Measurements from ENCODE around the gene TRIO.

TRIO gene

DNA sequence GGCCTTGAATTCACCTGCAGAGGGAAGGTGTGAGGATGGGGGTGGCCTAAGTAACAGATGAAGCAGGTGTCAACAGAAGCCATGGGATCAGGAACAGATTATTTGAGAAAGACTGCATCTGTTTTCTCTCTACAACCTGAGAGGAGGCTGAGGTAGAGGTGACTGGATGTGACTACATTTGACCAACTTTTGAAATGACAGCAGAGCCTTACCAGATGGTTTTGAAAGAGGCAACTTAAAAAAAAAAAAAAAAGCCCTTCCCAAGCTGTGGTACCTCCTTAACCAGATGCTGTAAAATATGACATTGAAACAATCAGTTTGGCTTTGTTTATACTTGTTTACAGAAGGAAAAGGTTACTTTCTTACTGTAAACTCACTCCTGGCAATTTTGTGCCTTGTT, 108.6 kb downstream of the TRIO start:
- no peak for DNase-seq

DNA sequence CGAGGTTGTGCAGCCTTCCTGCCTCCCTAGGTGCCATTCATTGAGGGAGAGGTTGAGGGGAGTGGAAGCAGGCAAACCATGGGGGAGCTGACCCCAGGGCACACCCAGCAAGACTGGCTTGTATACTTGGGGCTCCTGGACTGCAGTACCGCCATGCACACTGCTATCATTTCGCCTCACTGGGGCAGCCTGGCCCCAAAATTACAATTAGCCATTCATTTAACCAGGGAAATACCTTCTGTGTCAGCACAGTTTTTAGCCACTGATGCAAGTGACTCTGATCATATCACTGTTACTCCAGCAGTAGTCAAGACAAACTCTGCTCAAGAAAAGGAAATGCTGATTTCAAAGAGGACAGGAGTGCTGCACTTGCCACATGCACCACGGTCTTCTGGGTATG, 109.7 kb downstream of the TRIO start:
- no peak for DNase-seq

DNA sequence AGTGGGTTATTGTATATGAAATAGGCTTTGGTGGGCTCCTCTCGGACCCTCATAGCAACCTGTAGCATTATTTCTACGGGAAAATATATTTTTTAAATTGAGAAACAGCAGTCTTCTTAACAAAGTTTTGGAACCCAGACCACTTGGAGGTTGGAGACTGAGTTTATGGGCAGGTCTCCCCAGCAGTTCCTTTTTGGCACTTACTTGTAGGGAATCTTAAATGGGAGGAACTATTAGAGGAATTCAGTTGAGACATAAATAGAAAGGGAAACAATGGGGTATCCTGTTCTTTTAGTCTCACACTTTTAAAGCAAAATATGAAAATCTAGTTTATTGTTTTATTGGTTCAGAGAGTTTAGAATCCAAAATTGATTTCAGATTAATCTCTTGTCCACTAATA, 111.5 kb downstream of the TRIO start:
- DNase-seq: no peak

DNA sequence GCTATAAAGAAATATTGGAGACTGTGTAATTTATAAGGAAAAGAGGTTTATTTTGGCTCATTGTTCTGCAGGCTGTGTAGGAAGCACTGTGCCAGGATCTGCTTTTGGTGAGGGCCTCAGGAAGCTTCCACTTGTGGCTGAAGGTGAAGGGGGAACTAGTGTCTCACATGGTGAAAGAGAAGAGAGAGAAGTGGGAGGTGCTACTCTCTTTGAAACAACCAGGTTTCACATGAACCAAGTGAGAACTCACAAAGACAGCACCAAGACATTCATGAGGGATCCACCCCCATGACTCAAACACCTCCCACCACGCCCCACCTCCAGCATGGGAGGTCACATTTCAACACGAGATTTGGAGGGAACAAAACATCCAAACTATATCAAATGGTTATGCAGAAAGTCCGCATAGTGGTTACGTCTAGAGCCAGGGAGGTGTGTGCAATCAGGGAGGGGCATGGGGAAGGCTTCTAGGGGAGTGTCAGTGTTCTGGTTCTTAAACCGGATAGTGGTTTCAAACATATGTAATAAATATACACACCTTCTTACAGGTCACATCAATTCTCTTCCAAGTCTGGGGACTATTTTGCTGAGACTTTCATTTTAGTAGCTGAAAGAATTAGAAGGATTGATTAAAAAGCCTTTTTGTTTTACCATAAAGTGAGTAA, 113.0 kb downstream of the TRIO start:
- no peak for DNase-seq

DNA sequence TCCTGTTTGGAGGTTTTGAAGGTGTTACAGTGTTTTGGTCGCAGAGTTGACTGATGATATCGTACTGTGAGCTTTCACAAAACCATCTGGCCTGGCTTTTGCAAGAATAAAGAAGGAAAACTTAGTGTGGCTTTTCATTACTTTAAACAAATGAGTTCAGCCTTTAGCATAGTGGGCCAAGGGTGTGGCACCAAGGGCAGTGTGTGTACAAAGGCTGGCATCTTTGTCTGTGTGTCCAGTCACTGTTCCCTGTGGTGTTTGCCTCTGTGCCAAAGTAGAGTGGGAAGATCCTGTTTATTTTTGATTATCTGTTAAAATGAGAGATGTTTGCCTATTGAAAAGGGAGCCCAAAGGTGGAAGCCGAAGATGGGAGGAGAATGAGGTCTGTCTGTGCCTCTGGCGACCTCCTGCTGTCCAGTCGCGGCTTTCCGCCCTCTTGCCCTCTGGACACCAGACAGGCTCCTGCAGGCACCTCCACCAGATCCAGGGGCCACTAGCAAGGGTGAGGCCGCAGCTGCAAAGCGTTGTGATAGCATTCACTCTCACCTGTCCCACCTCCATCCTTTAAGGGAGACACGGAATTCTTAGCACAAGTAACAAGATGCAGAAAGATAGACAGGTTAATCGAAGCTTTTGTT, 113.7 kb downstream of the TRIO start:
- no peak for DNase-seq

DNA sequence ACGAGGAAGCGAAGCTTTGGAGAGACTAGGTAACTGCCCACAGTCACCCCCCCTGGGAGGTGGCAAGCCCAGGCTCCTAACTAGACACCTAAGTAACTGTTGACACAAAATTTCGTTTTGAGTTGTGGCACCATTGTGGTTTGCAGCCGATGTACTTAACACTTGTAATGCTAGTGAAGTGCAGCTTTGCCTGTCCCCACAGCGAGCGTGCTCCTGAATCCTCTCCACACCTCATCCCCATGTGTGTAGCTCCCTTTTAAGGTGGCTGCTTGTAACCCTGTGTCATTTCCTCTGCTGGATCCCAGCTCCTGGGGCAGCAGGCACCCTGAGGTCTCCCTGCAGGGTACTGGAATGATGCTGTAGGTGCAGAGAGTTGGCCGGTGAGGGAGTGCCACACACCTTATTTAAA, 114.9 kb downstream of the TRIO start:
- DNase-seq: peak; percentile 51

DNA sequence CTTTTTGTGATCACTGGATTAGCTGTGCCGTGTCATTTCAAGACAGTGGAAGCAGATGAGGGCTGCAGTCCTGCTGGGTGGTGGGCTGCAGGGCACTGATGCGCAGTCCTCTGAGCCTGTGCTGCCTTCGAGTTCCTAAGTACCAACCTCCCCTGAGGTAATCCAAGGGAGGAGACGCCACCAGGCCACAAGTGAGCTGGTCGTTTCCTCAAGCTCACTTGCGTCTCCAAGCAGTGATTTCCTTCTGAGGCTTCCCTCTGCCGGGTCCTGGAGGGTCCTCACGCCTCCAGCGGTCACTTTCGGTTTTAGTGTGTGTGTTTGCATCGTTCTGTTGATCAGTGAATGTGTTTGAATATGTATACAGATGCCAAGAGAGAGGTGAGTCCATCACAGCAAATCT, 115.7 kb downstream of the TRIO start:
- no peak for DNase-seq

DNA sequence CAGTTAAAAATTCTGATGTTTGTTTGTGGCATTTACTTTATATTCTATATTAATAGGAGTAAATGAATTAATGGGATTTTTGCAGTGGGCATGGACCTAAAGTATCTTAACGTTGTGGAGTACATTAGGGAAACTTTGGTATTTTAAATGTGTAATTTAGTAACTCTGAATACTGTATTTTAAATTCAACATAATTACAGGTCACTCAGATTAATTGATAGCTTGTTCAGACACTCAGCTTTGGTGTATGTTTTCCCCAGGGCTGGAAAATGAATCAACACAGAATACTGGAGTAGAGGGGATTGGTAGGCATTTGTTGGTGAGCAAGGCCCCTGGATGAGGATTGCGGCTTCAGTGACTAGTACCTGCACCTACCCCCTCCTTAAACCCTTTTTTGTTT, 117.5 kb downstream of the TRIO start:
- no peak for DNase-seq

DNA sequence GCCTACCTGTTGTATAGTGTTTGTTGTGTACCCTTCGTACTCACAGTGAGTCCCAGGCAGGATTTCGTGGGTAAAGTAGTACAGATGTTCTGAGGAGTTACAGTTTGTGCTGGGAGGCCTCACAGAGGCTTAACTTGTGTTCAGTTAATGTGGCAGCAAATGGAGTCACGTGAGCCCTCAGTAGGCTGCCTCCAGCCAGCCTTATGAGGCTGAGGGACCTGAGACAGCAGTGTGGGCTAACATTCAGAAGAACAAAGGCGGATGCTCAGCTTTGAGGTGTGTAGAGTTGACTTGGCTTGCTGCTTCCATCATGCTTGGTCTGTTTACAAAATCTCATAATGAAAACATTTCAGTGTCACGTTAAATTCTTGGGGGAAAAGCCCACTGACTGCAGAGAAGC, 118.1 kb downstream of the TRIO start:
- no peak for DNase-seq

DNA sequence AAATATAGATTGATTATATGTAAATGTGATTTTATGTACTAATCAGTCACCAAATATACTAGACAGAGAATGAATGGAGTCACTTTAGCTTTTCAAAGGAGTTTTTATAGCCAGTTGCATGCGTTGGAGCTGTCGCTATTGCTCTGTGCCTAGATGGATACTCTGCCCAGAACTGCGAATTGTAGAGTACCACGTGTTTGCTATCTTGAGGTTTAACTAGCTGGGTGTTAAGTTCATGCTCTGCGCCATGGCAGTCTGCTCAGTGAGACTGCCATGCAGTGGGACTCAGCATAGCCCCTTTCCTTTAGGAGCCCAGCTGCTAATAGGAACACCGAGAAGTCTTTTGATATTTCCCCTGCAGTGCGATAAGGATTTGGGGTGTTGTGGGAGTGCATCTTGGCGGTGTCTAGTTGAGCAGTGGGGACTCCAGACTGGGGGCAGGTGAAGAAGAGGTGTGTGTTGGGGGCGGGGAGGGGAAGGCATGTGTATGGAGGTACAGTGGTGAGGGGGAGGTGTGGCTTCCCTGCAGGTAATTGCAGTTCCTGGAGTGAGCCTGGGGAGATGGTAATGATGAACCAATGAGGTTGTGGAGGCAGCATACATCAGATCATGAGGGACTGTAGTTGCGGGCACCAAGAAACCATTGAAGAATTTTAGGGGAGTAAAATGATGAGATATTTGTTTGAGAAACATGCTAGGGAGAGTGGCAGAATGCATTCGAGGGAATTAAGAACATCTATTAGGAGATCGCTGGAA, 118.9 kb downstream of the TRIO start:
- no peak for DNase-seq

DNA sequence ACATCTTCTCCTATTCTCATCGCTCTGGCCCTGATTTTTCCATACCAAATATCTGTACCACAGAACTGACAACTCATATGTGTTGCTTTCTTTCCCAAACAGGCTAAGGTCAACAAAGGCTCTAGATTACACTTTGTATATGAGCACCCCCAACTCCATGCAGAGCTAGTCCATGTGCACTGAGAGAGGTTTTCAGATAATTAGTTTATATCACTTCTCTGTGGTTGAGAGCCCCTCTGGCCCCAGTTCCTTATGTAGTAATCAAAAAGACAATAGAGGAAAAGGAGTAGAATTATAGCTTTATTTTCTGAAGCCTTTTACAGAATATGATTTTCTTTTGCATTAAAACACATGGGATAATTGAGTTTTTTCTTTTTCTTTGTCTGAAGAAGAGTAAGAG, 120.0 kb downstream of the TRIO start:
- no peak for DNase-seq

DNA sequence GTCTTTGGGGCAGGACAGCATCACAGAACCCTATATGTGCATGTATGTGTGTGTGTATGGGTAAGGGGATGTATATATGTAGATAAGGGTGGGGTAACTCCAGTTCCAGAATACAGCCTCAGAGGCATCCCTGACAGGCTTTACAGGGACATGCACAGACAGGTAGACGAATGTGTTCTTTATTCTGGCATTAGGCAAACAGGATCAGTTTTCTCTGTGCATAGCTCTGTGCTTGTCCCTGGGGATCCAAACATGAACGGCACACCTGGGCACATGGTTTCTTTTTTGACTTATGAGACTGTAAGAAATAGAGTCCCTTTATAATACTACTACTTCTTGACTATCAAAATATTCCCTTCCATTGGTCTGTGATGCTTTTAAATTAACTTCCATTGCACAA, 120.6 kb downstream of the TRIO start:
- no peak for DNase-seq

DNA sequence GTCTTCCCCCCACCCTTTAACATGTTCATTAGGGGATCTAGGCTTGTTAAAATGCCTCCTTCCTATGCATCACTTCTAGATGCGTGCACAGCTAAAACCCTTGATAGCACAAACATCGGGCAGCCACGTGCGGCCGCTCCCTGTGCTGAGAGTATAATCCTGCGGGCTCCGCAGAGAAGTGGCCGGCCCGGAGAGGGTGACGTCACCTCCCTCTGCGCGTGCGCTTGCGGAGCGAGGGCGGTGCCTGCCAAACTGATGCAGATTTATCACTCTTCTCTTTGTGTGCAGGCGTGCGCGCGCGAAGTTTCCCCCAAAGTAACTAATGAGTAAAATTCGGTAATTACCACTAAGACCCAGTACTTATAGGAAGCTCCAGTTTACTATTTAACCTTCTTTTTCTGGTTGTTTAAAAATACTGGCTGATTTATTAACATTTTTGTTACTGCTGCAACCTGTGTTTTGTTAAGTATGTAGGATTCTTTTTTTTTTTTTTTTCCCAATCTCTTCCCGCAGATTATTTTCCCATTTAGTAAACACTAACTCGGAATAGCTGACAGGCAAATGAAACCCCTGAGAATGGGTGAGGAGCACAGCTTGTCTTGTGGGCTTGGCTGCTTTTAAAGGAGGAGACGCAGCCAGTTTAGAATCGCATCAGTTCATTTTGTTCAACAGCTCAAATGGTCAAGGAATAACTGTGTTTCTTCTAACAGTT, 121.6 kb downstream of the TRIO start:
- peak; percentile 63 for DNase-seq

DNA sequence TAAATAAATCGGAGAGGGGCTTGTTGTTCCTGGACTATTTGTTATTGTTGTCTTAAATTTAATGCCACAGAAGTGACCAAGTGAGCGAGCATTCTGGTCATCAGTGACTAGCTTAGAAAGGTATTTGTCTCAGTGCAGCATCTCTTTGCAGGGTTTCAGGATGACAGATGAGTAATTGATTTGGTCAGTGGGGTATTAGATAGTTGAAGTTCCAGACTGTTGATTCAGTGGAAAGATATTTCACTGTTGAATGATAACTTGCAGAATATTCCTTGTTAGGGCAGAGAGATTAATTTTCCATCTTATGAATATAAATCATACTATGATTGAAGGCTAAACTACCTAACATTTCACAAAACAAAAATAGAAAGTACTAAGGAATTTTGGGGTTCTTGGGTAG, 122.4 kb downstream of the TRIO start:
- DNase-seq: no peak

DNA sequence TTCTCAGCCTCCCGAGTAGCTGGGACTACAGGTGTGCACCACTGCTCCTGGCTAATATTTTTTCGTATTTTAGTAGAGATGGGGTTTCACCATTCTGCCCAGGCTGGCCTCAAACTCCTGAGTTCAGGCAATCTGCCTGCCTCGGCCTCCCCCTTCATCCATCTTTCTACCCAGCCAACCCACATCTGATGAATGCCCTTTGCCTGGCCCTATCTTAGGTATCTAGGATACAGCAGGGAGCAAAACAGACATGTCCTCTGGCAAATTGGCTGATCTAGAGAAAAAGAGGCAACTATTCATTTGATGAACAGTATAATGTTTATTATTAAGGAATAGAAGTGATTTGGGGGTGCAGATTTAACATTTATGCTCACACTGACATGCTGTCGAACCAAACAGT, 123.0 kb downstream of the TRIO start:
- DNase-seq: no peak

DNA sequence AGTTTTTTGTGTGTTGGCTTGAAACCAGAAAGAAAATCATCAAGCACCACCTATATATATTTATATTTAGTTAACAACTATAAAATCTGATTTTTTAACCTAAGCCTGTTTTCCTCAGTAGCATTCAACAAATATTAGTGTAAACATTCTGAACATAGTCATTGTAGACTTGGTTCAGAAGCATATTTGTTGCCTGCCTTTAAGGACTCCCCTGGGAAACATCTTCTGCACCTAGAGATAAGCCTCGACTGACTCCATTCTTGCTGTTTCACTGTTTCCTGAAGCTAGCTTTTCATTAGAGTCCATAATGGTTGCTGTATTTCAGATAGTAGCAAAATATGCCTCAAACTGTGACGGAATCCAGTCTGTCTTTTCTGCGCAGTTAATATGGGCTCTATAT, 123.5 kb downstream of the TRIO start:
- DNase-seq: no peak

DNA sequence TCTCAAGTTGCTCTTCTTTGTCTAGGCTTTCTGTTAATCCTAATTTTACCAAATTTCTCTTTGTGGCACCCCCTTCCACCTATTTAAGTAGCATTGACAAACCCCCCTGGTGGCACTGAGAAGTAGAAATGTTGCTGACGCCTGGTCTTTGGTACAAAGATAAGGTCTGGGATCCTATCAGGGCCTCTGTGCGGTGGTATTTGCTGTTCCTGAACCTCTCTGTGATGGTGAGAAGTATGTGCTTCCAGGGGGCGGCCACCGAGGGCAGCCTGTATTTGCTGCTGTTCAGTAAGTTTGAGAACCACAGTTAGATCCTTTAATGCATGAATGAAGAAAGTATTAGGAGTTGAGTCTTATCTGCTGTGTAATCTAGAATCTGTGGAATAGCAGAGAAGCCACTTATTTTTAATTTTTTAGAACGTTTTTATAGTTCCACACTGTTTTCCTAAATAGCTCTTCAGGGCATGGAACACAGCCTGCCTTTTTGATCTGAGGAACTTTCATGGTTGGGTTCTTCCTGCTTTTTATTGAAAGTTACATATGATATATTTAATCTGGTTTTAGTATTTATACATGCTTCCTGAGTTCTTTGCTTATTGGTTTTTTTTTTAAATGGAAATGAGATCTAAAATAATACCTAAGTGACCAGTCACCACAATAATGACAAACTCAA, 124.2 kb downstream of the TRIO start:
- DNase-seq: no peak

DNA sequence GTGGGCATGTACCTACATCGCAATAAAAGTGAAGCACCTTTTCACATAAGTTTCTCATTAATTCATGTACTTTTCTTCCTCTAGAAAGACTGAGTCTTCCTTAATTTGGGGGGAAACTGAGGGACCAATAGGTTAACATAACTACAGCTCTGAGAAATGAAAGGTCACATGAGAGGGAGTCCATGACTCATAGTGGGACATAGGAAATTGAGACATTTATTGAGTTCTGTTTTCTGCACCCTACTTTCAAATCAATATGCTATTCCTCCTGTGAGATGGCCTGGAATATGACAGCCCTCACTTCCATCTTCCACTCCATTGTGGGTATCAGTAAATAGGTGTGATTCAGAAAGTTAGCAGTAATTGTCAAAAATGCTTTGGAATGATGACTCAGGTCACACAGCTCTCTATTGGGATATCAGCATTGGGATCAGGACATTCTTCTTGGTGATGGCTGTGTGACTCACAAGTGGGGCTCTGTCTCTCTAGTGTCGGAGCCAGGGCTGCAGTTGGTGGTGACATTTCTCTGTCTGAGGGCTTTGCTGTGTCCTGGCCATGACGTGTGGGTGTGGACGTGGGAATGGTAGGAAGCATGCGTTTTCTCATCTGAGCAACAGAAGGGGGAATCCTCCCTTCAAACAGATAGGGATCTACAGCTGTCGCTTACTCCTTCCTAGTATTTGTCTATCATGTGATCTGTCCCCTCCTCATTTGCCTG, 125.0 kb downstream of the TRIO start:
- no peak for DNase-seq

DNA sequence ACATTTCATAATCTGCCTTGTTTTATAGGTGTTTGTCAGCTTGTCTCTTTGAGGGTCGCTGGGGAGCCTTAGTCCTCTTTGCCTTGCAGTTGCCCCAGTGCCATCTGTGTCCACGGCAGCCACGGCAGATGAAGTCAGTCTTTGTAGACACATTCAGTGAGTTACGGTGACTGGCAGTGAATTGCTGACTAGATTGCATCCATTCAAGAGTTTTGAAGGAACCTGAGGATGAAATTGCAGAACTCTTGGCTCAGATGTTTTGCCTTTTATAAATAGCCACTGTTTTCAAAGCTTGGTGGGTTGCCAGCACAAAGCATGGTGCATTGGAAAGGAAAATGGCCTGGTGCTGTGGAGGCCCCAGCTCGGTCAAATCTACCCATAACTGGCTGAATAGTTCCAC, 125.6 kb downstream of the TRIO start:
- DNase-seq: no peak

DNA sequence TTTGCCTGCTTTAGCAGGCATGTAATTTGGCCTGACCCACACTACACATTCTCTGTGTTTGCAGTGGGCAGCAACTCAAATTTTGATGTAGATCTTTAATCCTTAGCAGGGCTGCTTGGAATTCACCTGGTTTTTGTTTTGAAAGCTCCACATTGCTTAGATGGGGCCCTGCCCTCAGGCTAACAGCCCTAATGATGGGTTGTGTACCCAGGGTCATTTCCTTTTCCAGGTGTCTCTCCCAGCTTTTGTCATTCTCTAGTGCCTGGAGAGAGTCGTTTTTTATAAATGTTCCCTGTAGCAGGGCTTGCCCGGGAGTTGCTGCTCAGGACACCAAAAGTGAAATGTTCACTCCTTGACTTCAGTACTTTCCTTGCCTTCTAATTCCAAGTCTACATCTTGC, 126.3 kb downstream of the TRIO start:
- no peak for DNase-seq

DNA sequence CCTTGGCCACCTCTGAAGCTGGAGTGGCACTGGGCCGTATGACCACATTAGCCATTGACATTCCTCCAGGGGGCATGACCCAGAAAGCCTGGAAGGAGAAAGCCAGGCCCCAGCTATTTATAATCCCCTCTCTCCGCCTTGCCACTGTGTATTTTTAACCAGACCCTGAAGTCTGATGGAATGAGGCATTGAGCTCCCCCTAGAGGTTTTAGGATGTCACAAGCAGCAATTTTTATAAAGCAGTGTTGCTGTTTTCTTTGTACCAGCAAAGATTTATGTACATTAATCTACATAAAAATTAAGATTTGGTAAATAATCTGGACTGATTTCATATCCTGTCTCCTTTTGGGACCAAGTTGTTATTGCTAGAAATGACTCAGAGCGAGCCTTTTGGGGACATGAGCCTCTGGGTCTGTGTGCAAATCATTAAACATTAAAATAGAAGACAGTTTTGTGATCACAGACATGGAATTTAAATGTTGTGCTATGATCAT, 127.1 kb downstream of the TRIO start:
- DNase-seq: peak; percentile 53

DNA sequence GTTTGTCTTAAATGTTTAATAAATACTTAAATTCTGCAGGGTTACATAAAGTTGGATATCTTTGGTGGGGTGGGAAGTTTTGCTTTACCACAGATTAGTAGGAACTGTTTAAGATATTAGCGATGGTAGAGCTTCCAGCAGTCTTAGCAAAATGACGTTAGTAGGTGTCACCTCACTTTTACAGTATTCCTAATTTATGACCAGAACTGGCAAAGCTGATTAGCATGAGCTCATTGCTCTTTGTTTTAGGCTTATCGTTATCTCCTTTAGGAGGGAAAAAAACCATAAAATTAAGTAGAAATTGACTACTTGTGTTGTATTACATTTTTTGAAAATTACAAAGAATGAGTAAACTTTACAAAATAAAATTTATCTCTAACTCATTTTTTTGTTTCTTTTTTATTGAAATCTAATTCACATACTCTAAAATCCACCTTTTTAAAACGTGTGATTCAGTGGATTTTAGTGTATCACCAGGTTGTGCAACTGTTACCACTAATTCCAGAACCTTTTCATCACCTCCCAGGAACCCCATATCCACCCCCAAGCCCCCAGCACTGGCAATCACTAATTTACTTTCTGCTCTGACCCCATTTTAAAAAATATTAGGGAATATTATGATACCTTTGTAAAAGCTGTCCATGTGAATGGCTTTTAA, 129.5 kb downstream of the TRIO start:
- no peak for DNase-seq
